GM12891 (cell line): ENCODE measurements around the gene CCDC40.
A peak's percentile ranks its signal among the peaks of the same experiment; 100 is the strongest.

Experiments used
- DNase-seq: peaks from one replicate; pipeline ENCODE4 v3.0.0; 2011; ENCODE audit warnings: low spot score; ENCODE audit not compliant: insufficient read length
- FAIRE-seq: peaks from 2 replicates; lab custom pipeline; 2011; peaks lifted over from hg19 to GRCh38; lab: Jason Lieb, UNC
- PAX5 ChIP-seq: IDR thresholded peaks from 2 replicates; pipeline ENCODE4 v1.6.1; 2011; ENCODE audit warnings: low read length, moderate library complexity, mild to moderate bottlenecking; ENCODE audit not compliant: insufficient read depth, severe bottlenecking
- POLR2A ChIP-seq: IDR thresholded peaks from 2 replicates; pipeline ENCODE4 v1.6.1; 2011; ENCODE audit warnings: low read depth, low read length, control low read depth
- POLR2AphosphoS5 ChIP-seq: IDR thresholded peaks from 2 replicates; pipeline ENCODE4 v1.6.1; 2011; ENCODE audit warnings: low read depth, low read length, control low read depth
- POU2F2 ChIP-seq: IDR thresholded peaks from 2 replicates; pipeline ENCODE4 v1.6.1; 2011; ENCODE audit warnings: low read depth, mild to moderate bottlenecking, control low read depth, low read length, moderate library complexity
- SPI1 ChIP-seq: IDR thresholded peaks from 2 replicates; pipeline ENCODE4 v1.6.1; 2011; ENCODE audit warnings: low read depth, low read length, control low read depth
- TAF1 ChIP-seq: IDR thresholded peaks from 2 replicates; pipeline ENCODE4 v1.6.1; 2011; ENCODE audit warnings: low read depth, low read length, control low read depth

The CCDC40 gene

DNA sequence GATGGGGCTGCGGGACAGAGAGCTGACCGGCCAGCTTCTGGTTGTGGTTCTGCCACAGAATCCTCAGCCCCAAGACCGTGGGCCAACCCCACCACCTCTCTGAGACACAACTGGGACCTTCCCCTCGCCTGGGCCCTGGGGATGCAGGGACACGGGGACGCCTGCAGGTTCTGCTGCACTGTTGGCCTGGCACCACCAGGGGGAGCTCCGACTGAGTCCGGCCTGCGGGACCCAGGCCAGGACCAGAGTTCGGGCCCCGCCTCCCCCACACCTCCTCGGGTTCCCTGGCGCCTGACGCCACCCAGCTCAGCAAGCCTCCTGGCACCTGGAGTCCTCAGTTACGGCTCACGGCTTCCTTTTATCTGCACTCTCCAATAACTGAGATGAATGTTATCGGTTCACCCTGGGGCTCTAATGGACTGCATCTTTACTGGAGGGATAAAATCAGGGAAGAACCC, 28.0 kb upstream of the CCDC40 start:
- peak; percentile 84 for FAIRE-seq
- peak; percentile 95 for DNase-seq
- TF ChIP-seq POLR2AphosphoS5 (no peak), TAF1 (no peak), SPI1 (no peak), PAX5 (no peak), POU2F2 (0 out of 2 replicates have a peak, but pooled peaks have one; percentile 21)

DNA sequence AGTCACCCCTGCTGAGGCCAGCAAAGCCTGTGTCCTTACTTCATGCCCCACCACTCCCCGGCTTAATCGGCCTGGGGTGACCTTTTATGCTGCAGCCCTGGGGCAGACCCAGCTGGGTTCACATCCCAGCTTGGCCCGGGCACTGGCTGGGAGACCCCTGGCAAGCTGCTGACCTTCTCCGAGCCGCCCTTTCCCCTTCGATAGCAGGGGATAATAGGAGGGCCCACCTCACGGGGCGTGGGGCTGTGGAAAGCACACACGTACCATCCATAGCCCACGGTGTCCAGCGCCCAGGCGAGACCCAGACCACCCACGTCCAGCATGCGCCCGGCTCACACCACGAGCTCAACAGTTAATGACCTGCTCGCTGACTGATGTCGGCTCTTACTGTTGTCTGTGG, 27.6 kb upstream of the CCDC40 start:
- no peak for FAIRE-seq
- TF ChIP-seq SPI1: no peak
- TF ChIP-seq PAX5: no peak
- no peak for TF ChIP-seq POLR2AphosphoS5
- no peak for TF ChIP-seq POLR2A
- TF ChIP-seq TAF1: no peak

DNA sequence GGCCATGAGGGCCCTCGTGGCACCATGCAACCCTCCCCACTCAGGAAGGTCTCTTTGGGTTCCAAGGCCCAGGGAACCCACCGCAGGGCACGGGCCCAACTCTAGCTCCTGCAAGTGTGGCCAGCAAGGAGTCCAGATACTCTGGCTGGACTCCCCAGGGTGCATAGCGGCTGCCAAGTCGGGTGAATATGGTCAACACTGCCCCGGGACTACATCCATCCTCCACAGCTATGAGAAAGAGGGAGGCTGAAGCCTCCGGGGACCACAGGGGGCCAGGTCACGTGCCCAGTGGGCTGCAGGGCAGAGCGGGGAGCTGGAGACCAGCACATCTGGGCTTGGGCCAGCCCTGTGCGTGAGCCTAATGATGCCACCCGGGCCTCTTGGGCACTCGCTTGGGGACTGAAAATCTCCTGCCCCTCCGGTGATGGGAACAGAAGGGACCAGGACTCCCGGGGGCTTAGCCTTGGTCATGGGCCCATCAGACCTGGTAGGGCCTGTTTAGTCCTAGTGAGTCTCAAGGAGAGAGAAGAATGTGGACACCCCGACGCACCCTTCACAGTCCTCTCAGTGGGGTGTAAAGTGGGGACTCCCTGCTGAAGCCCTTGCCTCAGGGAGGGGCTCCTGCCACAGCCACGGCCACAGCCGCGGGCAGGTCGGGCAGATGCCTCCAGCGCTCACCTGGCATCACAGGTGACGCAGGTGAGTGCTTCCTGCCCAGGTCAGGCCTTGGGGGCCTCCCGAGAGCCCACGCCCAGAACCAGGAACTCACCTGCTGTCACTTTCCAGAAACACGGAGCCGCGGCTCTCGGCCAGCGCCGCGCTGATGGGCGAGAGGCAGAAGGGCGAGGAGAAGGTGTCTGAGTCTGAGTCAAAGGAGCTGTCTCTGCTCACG, 26.8 kb upstream of the CCDC40 start:
- TF ChIP-seq TAF1: no peak
- TF ChIP-seq SPI1: no peak
- no peak for TF ChIP-seq POLR2AphosphoS5
- no peak for TF ChIP-seq POLR2A
- TF ChIP-seq POU2F2: no peak
- TF ChIP-seq PAX5: no peak
- no peak for FAIRE-seq
- DNase-seq: no peak

More for the DNA sequence above, 27.6 kb upstream of the CCDC40 start:
- DNase-seq: no peak

DNA sequence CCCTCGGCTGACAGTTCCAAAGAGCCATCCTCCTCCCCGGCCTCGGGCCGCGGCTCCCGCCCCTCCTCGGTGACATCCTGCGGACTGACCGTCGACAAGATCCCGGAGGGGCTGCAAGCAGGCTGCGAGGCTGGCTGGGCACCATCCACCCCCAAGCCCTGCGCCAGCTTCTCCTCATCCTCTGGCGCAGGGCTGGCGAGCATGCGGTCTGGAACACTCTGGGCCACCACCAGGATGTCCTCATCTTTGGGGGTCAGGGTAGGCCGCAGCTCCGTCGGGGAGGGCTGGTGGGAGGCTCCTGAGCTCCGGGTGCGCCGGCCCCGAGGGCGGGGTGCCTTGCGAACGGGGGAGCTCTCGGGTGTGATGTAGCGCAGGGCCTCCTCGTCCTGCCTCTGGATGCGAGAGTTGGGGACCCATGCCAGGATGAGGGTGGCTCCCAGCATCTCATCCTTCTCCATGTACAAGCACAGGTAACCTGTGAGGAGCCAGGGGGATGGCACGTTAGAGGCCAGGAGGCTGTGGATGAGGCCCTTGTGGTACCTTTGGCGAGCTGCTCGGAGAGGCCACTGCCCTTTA, 26.1 kb upstream of the CCDC40 start:
- FAIRE-seq: no peak

DNA sequence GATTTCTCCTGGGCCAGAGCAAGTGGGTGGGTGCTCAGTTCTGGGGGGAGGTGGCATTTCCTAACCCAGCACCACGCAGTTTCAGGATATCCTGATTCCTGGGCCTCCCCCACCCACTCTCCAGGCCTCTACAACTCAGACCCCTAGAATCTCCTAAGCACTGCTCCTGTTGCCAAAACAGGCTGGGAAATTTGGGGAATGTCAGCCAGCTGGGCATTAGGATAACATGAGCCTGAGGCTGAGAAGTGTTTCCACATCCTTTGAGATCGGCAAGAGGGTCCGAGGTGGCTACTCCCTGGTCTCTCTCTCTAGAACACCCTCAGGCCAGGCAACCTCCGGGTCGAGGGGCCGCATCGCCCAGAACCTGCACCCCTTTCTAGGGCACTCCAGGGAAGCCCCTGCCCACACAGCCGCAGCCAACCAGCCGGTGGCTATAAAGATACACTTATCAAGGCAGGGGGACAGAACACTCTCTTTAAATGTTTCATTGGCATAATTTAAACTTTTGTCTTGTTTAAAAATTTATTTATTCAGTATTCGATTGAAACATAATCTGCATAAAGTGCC, 24.4 kb upstream of the CCDC40 start:
- FAIRE-seq (no peak), DNase-seq (no peak)
- TF ChIP-seq PAX5 (no peak), POLR2A (no peak), POLR2AphosphoS5 (no peak), POU2F2 (no peak), TAF1 (no peak), SPI1 (no peak)

More for the DNA sequence above, 26.1 kb upstream of the CCDC40 start:
- DNase-seq: no peak
- no peak for TF ChIP-seq SPI1
- no peak for TF ChIP-seq POU2F2
- TF ChIP-seq POLR2AphosphoS5: no peak
- TF ChIP-seq PAX5: no peak
- TF ChIP-seq TAF1: no peak

DNA sequence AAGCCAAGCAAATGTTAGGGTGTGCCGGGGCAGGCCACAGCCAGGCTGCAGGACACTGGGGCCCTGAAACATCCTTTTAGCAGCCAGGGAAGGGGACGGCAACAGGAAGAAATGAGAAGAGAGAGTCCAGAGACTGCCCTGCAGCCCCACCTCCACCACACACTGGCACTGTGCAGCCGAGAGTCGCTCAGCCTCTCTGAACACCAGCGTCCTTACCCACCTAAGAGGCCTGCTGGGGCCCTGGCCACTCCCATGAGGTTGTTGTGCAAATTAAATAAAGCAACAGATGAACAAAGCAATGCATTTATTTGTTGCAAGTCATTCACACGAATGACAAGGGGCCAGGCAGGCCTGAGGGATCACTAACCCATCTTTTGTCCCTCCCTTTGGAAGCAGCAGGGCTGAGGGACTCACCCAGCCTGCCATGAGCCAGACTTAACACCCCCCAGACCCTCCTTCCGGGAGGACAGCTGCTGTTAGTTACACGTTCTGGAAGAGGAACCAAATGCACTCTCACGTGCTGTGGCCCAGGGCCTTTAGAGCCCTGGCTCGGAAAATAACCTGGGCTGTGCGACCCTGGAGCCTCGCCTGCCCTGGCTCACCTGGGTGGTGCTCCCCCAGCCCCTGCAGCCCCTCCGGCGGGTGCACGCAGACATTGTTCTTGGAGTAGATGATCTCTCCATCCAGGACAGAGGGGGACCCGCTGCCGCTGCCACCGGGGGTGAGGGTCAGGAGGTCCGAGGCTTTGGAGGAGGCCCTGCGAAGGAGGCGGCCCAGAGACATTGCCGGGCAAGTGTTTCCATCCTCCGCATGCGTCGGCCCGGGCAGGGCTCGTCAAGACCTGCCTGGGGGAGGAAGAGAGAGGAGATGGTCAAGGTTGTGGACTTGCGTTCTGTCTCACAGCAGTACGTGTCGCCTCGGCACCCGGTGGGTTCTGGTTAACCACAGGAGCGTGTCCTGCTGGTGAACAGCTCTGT, 23.4 kb upstream of the CCDC40 start:
- no peak for FAIRE-seq
- no peak for TF ChIP-seq POU2F2
- no peak for TF ChIP-seq POLR2AphosphoS5
- no peak for TF ChIP-seq PAX5
- TF ChIP-seq TAF1: no peak
- no peak for TF ChIP-seq SPI1
- no peak for TF ChIP-seq POLR2A
- no peak for DNase-seq

DNA sequence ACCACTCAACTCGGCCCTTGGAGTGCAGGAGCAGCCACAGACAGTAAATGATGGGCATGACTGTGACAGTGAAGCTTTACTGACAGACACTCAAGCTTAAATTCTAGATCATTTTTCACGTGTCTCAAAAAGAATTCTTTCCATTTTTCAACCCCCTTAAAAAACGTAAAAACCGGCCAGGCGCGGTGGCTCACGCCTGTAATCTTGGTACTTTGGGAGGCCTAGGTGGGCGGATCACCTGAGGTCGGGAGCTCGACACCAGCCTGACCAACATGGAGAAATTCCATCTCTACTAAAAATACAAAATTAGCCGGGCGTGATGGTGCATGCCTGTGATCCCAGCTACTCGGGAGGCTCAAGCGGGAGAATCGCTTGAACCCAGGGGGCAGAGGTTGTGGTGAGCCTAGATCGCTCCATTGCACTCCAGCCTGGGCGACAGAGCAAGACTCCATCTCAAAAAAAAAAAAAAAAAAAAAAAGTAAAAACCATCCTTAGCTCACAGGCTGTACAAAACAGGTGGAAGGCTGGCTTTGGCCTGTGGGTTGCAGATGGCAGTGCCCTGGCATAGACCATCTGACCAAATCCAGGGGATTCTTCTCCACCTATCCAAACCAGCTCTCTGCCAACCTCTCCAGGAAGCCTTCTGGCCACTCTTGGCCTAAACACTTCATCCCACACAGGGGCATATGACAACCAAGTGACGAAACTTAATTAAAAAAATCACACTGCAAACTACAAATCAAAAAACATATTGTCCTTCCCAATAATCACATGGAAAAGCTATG, 19.0 kb upstream of the CCDC40 start:
- FAIRE-seq (no peak), DNase-seq (no peak)
- TF ChIP-seq POU2F2 (no peak), POLR2AphosphoS5 (no peak)
